Adipocyte (in vitro differentiated cells): ENCODE measurements around the gene ABCD1.
"Not testable (repeated sequence)": the region's sequence is repeated elsewhere in the genome, so short reads cannot be mapped to it uniquely, and the experiment has no call there.

Experiments
- DNase-seq: peaks from one replicate; pipeline ENCODE4 v3.0.0-alpha.2; 2015; ENCODE audit warnings: low read depth
- H3K27me3 ChIP-seq: replicated peaks from 2 replicates; pipeline ENCODE4 v1.7.0; 2013; ENCODE audit warnings: mild to moderate bottlenecking, low read length, moderate library complexity; ENCODE audit not compliant: control insufficient read depth, insufficient read depth
- H3K36me3 ChIP-seq: 2 replicates; pipeline ENCODE4 v1.7.0; 2013; ENCODE audit warnings: low read length, mild to moderate bottlenecking, moderate library complexity; ENCODE audit not compliant: control insufficient read depth, insufficient read depth, severe bottlenecking
- H3K4me1 ChIP-seq: 2 replicates; pipeline ENCODE4 v1.7.0; 2013; ENCODE audit warnings: mild to moderate bottlenecking, low read length, moderate library complexity; ENCODE audit not compliant: control insufficient read depth, insufficient read depth
- H3K4me3 ChIP-seq: 2 replicates; pipeline ENCODE4 v1.7.0; 2013; ENCODE audit warnings: mild to moderate bottlenecking, low read length, moderate library complexity
- H3K9ac ChIP-seq: 2 replicates; pipeline ENCODE4 v1.7.0; 2013; ENCODE audit warnings: mild to moderate bottlenecking, low read length, moderate library complexity
- H3K9me3 ChIP-seq: 2 replicates; pipeline ENCODE4 v1.7.0; 2013; ENCODE audit warnings: mild to moderate bottlenecking, low read length, moderate library complexity; ENCODE audit not compliant: control insufficient read depth

ABCD1 gene

DNA sequence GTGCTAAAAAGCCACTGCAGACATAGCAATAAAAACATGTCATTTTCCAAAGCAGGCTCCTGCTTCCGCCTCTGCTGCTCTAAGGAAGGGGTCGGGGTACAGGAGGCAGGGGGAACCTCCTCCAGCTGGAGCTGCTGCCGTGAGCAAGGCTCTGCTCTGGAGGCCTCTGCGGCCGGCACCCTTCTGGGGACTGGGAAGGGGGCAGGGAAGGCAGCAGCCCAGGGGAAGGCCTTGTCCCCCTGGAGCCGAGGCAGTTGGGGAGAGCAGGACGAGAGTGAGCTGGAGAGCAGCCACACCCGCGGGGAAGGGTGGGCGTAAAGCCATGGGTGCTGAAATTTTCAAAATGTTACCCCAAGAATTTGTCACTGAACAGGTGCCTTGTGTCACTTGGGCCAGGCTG is 28.1 kb upstream of the ABCD1 start:
- not testable (repeated sequence) for DNase-seq, H3K27me3 ChIP-seq, H3K9ac ChIP-seq, H3K9me3 ChIP-seq, H3K4me1 ChIP-seq, H3K4me3 ChIP-seq
- peaks cover 17% of the 10 kb centered on the region for H3K36me3 ChIP-seq

GRCh38 chrX:153696986-153697722 is 27.5 kb upstream of the ABCD1 start:
- H3K4me3 ChIP-seq, H3K4me1 ChIP-seq, DNase-seq, H3K27me3 ChIP-seq, H3K9me3 ChIP-seq, H3K9ac ChIP-seq: not testable (repeated sequence)
- H3K36me3 ChIP-seq = peaks cover 23% of the 10 kb centered on the region

GRCh38 chrX:153697924-153698865 is 26.5 kb upstream of the ABCD1 start:
- Histone ChIP-seq H3K4me3 (no peak overlapping the region), H3K27me3 (peaks cover 4% of the 10 kb centered on the region), H3K4me1 (no peaks in the 10 kb centered on the region), H3K36me3 (peaks cover 29% of the 10 kb centered on the region), H3K9ac (no peak overlapping the region), H3K9me3 (no peaks in the 10 kb centered on the region)
- no peak for DNase-seq

DNA sequence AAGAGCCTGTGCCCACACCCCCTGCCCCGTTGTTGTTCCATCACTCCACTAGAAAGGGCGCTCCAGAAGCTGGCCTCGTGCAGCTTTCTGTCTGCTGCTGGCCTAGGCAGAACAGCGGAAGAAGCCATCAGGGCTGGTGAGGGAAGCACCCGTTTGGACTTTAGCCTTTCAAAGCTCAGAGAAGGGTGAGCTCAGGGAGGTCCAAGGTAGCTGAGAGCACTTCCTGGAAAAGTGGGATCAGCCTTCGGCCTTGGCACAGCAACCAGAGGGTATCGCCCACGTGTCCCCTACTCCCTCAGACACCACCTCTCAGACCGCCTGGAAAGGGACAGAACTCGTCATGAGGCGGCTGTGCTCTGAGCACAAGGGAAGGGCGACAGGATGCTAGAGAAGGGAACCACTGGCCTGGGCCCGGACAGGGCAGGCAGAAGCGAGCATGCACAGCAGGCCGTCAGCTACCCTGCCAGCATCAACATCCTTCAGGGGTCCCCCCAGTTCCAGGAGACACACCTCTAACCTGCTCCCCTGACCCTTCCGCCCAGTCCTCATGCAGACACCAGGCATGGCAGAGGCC is 25.4 kb upstream of the ABCD1 start:
- not testable (repeated sequence) for H3K4me3 ChIP-seq, H3K27me3 ChIP-seq, H3K4me1 ChIP-seq, DNase-seq, H3K9ac ChIP-seq, H3K9me3 ChIP-seq
- H3K36me3 ChIP-seq = peaks cover 40% of the 10 kb centered on the region

DNA sequence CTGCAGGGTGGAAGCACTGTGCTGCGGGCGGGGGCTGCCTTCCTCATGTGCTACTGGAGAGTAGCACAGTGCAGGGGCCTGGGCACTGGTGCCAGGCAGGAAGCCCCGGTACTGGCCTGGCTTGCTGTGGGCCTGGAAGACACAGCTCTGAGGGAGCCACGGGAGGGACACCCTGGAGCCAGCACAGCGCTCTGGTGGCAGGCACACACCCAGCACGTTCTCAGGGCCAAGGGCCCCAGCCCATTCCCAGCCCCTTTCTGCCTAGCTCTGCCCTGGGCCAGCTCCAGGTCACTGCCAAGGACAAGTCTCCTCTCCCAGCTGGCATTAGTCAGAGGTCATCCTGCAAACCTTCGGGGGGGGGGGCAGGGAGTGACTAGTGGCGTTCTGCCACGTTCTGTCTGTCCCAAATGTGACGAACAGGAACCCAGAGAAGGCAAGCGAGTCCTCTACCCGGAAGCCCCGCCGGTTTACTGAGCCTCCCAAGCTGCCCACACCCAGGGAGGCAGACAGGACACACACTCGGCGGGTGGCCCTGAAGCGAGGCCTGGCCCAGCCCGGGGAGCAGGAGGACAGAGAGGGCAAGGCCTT is 24.8 kb upstream of the ABCD1 start:
- H3K9ac ChIP-seq, H3K27me3 ChIP-seq, H3K9me3 ChIP-seq, H3K4me3 ChIP-seq, DNase-seq, H3K4me1 ChIP-seq: not testable (repeated sequence)
- peaks cover 44% of the 10 kb centered on the region for H3K36me3 ChIP-seq

- Histone ChIP-seq H3K9me3 (no peaks in the 10 kb centered on the region), H3K27me3 (peaks cover 4% of the 10 kb centered on the region), H3K9ac (no peak overlapping the region), H3K36me3 (peaks cover 44% of the 10 kb centered on the region), H3K4me1 (no peaks in the 10 kb centered on the region), H3K4me3 (no peak overlapping the region)
- no peak for DNase-seq
These were observed 24.2 kb upstream of the ABCD1 start for GRCh38 chrX:153700376-153700945.

DNA sequence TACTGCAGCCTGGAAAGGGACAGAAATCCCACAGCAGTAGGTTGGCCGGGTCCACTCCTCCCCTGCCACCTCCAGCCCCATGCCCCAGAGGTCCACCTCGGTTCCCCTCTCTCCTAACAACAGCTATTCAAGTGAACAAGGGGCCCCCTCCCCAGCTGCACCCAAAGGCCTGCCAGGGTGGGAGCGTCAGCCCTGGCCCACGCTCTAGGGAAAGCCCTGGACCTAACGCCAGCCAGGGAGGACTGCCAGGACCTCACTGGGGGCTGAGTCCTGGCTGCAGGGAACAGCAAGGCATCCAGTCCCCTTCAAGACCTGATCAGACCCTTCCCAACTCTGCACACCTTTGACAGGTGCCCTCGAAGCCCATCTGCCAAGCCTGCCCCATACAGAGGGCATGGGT is 23.7 kb upstream of the ABCD1 start:
- H3K36me3 ChIP-seq = peaks cover 44% of the 10 kb centered on the region
- no peak for DNase-seq
- H3K4me1 ChIP-seq = no peaks in the 10 kb centered on the region
- no peaks in the 10 kb centered on the region for H3K9me3 ChIP-seq
- peaks cover 4% of the 10 kb centered on the region for H3K27me3 ChIP-seq
- H3K4me3 ChIP-seq = no peak overlapping the region
- no peak overlapping the region for H3K9ac ChIP-seq

DNA sequence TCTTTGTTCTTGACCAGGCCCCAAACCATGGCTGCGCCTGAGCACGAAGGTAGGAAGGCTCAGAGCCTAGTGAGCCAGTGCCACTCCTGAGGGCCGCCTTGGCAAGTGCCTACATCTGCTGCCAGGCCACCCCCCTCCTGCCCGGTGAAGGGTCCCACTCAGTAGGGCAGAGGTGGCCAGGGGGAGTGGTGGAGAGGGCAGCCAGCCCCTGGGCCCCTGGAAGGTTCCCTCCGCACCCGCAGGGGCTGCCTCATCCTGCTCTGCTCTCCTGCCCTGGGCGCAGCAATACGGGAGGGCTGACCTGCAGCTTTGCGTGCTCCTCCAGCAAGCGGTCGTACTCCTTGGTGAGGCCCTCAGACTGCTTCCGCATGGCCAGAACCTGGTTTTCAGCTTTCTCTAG is 22.9 kb upstream of the ABCD1 start:
- Histone ChIP-seq H3K36me3 (peaks cover 44% of the 10 kb centered on the region), H3K9me3 (no peaks in the 10 kb centered on the region), H3K27me3 (peaks cover 4% of the 10 kb centered on the region), H3K9ac (no peak overlapping the region), H3K4me3 (no peak overlapping the region), H3K4me1 (no peaks in the 10 kb centered on the region)
- no peak for DNase-seq

- no peaks in the 10 kb centered on the region for H3K27me3 ChIP-seq
- H3K9me3 ChIP-seq = no peaks in the 10 kb centered on the region
- no peaks in the 10 kb centered on the region for H3K4me1 ChIP-seq
- H3K36me3 ChIP-seq = peaks cover 40% of the 10 kb centered on the region
- no peak for DNase-seq
- no peak overlapping the region for H3K9ac ChIP-seq
- H3K4me3 ChIP-seq = no peak overlapping the region
These were observed 22.2 kb upstream of the ABCD1 start for GRCh38 chrX:153702336-153703035.

DNA sequence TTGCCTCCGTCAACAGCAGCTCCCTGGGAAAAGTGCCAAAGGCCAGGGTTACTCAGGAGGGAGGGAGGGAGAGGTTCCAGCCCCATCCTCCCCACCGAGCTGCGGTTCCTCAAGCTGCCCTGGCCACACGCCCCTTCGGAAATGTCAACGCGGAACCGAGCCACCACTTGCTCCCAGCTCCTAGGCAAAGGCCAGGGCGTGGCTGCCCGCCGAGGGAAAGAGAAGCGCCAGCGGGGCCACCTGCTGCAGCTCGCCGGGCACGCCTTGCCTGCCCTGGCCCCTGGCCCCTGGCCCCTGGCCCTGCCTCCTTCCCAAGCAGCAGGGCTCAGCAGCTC is 21.7 kb upstream of the ABCD1 start:
- Histone ChIP-seq H3K36me3 (peaks cover 38% of the 10 kb centered on the region), H3K4me3 (no peak overlapping the region), H3K27me3 (no peaks in the 10 kb centered on the region), H3K9me3 (no peaks in the 10 kb centered on the region), H3K9ac (no peak overlapping the region), H3K4me1 (no peaks in the 10 kb centered on the region)
- DNase-seq = no peak
